Endodermal cell (in vitro differentiated cells): ENCODE data around the gene GYS2. TPM values are rescaled to one million over a fixed set of nuclear protein-coding genes. Genes with fewer than 3 reads are reported as not detected.

Experiments
- DNase-seq: peaks from one replicate; pipeline ENCODE4 v3.0.0-alpha.2; 2017
- H3K27ac ChIP-seq: 2 replicates; pipeline ENCODE4 v1.5.1; 2013; ENCODE audit warnings: mild to moderate bottlenecking, low read depth, low read length, moderate library complexity
- H3K27me3 ChIP-seq: 2 replicates; pipeline ENCODE4 v1.6.1; 2013; ENCODE audit warnings: mild to moderate bottlenecking, low read length, moderate library complexity; ENCODE audit not compliant: insufficient read depth, control insufficient read depth, poor library complexity, severe bottlenecking
- H3K36me3 ChIP-seq: 2 replicates; pipeline ENCODE4 v1.7.0; 2013; ENCODE audit warnings: mild to moderate bottlenecking, low read length, moderate library complexity; ENCODE audit not compliant: control insufficient read depth, insufficient read depth
- H3K4me1 ChIP-seq: one replicate; pipeline ENCODE4 v1.7.0; 2013; ENCODE audit warnings: low read length; ENCODE audit not compliant: control insufficient read depth, insufficient read depth
- H3K4me3 ChIP-seq: 2 replicates; pipeline ENCODE4 v1.5.1; 2013; ENCODE audit warnings: mild to moderate bottlenecking, low read length, moderate library complexity
- H3K9ac ChIP-seq: 2 replicates; pipeline ENCODE4 v1.6.1; 2013; ENCODE audit warnings: mild to moderate bottlenecking, low read length, moderate library complexity; ENCODE audit not compliant: poor library complexity, severe bottlenecking; ENCODE audit errors: extremely low read depth
- H3K9me3 ChIP-seq: 2 replicates; pipeline ENCODE4 v1.6.1; 2013; ENCODE audit warnings: mild to moderate bottlenecking, low read length, moderate library complexity; ENCODE audit not compliant: control insufficient read depth
- H3K27ac Mint-ChIP-seq: 2 replicates; pipeline ENCODE4 v1.8.0; 2020; ENCODE audit warnings: mixed read lengths
- H3K27me3 Mint-ChIP-seq: 2 replicates; pipeline ENCODE4 v1.8.0; 2021; ENCODE audit warnings: mild to moderate bottlenecking, mixed read lengths; ENCODE audit not compliant: insufficient read depth
- H3K36me3 Mint-ChIP-seq: 2 replicates; pipeline ENCODE4 v1.8.0; 2020; ENCODE audit warnings: low read depth, mixed read lengths
- H3K4me1 Mint-ChIP-seq: 2 replicates; pipeline ENCODE4 v1.8.0; 2020; ENCODE audit warnings: mixed read lengths
- H3K4me3 Mint-ChIP-seq: 2 replicates; pipeline ENCODE4 v1.8.0; 2020; ENCODE audit warnings: mild to moderate bottlenecking, moderate library complexity, mixed read lengths
- H3K9me3 Mint-ChIP-seq: 2 replicates; pipeline ENCODE4 v1.8.0; 2020; ENCODE audit warnings: mild to moderate bottlenecking, mixed read lengths
- CTCF ChIP-seq: fragments of 200-600 bp; sonication (generic); conservative IDR thresholded peaks from 2 replicates; pipeline ENCODE4 v1.5.0; 2021; ENCODE audit warnings: antibody characterized with exemption, mild to moderate bottlenecking
- WGBS, 2 experiments: methylation state at CpG; one replicate each; pipeline versions ENCODE4 v1.1.5 to v1.1.7; 2013; ENCODE audit warnings: missing lambda C conversion rate in 2 of 2, mixed read lengths in 1 of 2; ENCODE audit not compliant: insufficient coverage in 1 of 2, insufficient read length in 1 of 2; 5-methylcytosine and 5-hydroxymethylcytosine counted together
- total RNA-seq, 2 donors: library from RNA; stranded (reverse); fragmentation: NEBNext Ultra II Directional in 1 of 2; extraction: Animal tissue kit (Norgen Biotek cat#: 25700) in 1 of 2; gene quantifications; 2 replicates in 1 of 2; 3 replicates in 1 of 2; pipeline ENCODE4 v1.2.1, GENCODE V29; 2021

The GYS2 gene
- total RNA-seq, 2 donors from 2014 or later: not detected

- no peak for DNase-seq
- H3K4me3 Mint-ChIP-seq: no peak overlapping the region
- 10 to 51% methylated on average over 3 to 8 of the region's 8 CpGs for WGBS, 2 experiments
- H3K4me1 ChIP-seq: peaks cover 7% of the 10 kb centered on the region
- H3K36me3 Mint-ChIP-seq: peaks cover 28% of the 10 kb centered on the region
- H3K4me1 Mint-ChIP-seq: peaks cover 17% of the 10 kb centered on the region
- no peak for TF ChIP-seq CTCF
- no peaks in the 10 kb centered on the region for H3K9me3 ChIP-seq
- H3K4me3 ChIP-seq: peak overlapping the region; percentile 96
- H3K27ac ChIP-seq: peak overlapping the region; percentile 71
- H3K27ac Mint-ChIP-seq: no peak overlapping the region
- peaks cover 33% of the 10 kb centered on the region for H3K36me3 ChIP-seq
- H3K9me3 Mint-ChIP-seq: no peaks in the 10 kb centered on the region
- no peaks in the 10 kb centered on the region for H3K27me3 ChIP-seq
- no peaks in the 10 kb centered on the region for H3K27me3 Mint-ChIP-seq
- H3K9ac ChIP-seq: peak overlapping the region; percentile 56
These were observed 103.8 kb downstream of the GYS2 start for GRCh38 chr12:21500786-21501257.

- no peak for TF ChIP-seq CTCF
- DNase-seq: no peak
- H3K27ac Mint-ChIP-seq: no peak overlapping the region
- H3K4me1 ChIP-seq: peaks cover 7% of the 10 kb centered on the region
- H3K27ac ChIP-seq: no peak overlapping the region
- H3K4me1 Mint-ChIP-seq: peaks cover 17% of the 10 kb centered on the region
- H3K27me3 ChIP-seq: no peaks in the 10 kb centered on the region
- H3K4me3 ChIP-seq: peak overlapping the region; percentile 96
- no peak overlapping the region for H3K9ac ChIP-seq
- peaks cover 36% of the 10 kb centered on the region for H3K36me3 ChIP-seq
- no peaks in the 10 kb centered on the region for H3K9me3 Mint-ChIP-seq
- peaks cover 37% of the 10 kb centered on the region for H3K36me3 Mint-ChIP-seq
- no peaks in the 10 kb centered on the region for H3K9me3 ChIP-seq
- 67 to 70% methylated on average over 1 to 2 of the region's 2 CpGs for WGBS, 2 experiments
- no peak overlapping the region for H3K4me3 Mint-ChIP-seq
- H3K27me3 Mint-ChIP-seq: no peaks in the 10 kb centered on the region
These were observed 104.9 kb downstream of the GYS2 start for GRCh38 chr12:21499765-21500164.

Other genes starting within 250 kb of the GYS2 start
- not detected for gene IAPP, start 231.9 kb downstream of the GYS2 start, total RNA-seq
- gene PYROXD1, start 167.2 kb downstream of the GYS2 start, total RNA-seq: 1 to 10 TPM; 3.8 to 8.1 TPM
- gene RECQL, start 103.2 kb downstream of the GYS2 start, total RNA-seq: 10 to 100 TPM; 39.8 to 66.5 TPM
- gene GOLT1B, start 103.1 kb downstream of the GYS2 start, total RNA-seq: 10 to 100 TPM; 38.2 to 67.2 TPM
- gene SPX, start 78.6 kb downstream of the GYS2 start, total RNA-seq: under 1 TPM; 0.38 to 0.48 TPM
- gene LDHB, start 53.0 kb upstream of the GYS2 start, total RNA-seq: 1,000 to 10,000 TPM in 1 of 2 donors, 100 to 1,000 TPM in 1; 917 to 1,694 TPM
- gene KCNJ8, start 169.9 kb upstream of the GYS2 start, total RNA-seq: 1 to 10 TPM in 1 of 2 donors, under 1 TPM in 1; 0.84 to 2.7 TPM